HCT116 (cell line): ENCODE results near the gene BNIPL. TPM values are rescaled to one million over a fixed set of nuclear protein-coding genes. Genes with fewer than 3 reads are reported as not detected.

Experiments used
- ATAC-seq: fragments of 200-7000 bp; cut with Tn5 transposase; 2 replicates; pipeline ENCODE4 v1.9.1; 2020; ENCODE audit warnings: mild to moderate bottlenecking, moderate library complexity
- BruUV-seq: library from RNA; stranded (reverse); fragments of 400-500 nt; replicated peaks from 2 replicates; lab custom pipeline; 2021; lab: Mats Ljungman, UMichigan
- CTCF ChIA-PET: fragments of 300-600 bp; sonication (Branson Sonifier 250); formaldehyde crosslinking; loops from one replicate; lab custom pipeline; 2021; ENCODE audit warnings: antibody characterized with exemption; lab: Charles Lee
- POLR2A ChIA-PET: fragments of 300-600, 350-600 bp; sonication (Branson Sonifier 250); formaldehyde crosslinking; loops from one replicate; lab custom pipeline; 2021; ENCODE audit warnings: antibody characterized with exemption; lab: Charles Lee
- RAD21 ChIA-PET, 2 experiments: fragments of 300-600 bp; sonication (Branson Sonifier 250); formaldehyde crosslinking; loops; one replicate each; lab custom pipeline; 2023; ENCODE audit warnings: low total read pairs in 2 of 2; ENCODE audit not compliant: uncharacterized antibody in 2 of 2, unreplicated experiment in 2 of 2, low non-redundant PET in 1 of 2; lab: Charles Lee
- DNase-seq: peaks from one replicate; pipeline ENCODE4 v3.0.0-alpha.2; 2010; ENCODE audit warnings: low read depth, low spot score
- H2AFZ ChIP-seq: fragments of 200-600 bp; shearing (Covaris generic), sonication (generic); 2 replicates; pipeline ENCODE4 v1.6.1; 2017; ENCODE audit warnings: low read depth, mixed run types, mixed read lengths, antibody characterized with exemption, low read length; ENCODE audit not compliant: poor library complexity, severe bottlenecking
- H3K27ac ChIP-seq: 2 replicates; pipeline ENCODE4 v1.5.1; 2012; ENCODE audit warnings: low read depth, low read length
- H3K27me3 ChIP-seq: fragments of 200-600 bp; sonication (generic); 2 replicates; pipeline ENCODE4 v1.6.1; 2016; ENCODE audit warnings: mixed run types, low read length, mixed read lengths; ENCODE audit not compliant: insufficient read depth
- H3K36me3 ChIP-seq, 2 experiments: fragments of 200-500 bp in 1 of 2; fragments of 200-600 bp in 1 of 2; sonication (Bioruptor generic) in 1 of 2; sonication (generic) in 1 of 2; 2 replicates each; pipeline versions ENCODE4 v1.5.1 to v1.6.1; 2014 to 2016; ENCODE audit warnings: low read length in 2 of 2, inconsistent platforms in 1 of 2, mixed read lengths in 1 of 2, mixed run types in 1 of 2; ENCODE audit not compliant: insufficient read depth in 2 of 2, control insufficient read depth in 1 of 2
- H3K4me1 ChIP-seq, 2 experiments: fragments of 200-600 bp in 1 of 2; sonication (generic) in 1 of 2; 2 replicates each; pipeline versions ENCODE4 v1.5.1 to v1.6.1; 2012 to 2017; ENCODE audit warnings: low read length in 2 of 2, inconsistent platforms in 1 of 2, mild to moderate bottlenecking in 1 of 2, mixed read lengths in 1 of 2, mixed run types in 1 of 2, moderate library complexity in 1 of 2; ENCODE audit not compliant: insufficient read depth in 2 of 2, control insufficient read depth in 1 of 2
- H3K4me2 ChIP-seq: fragments of 200-600 bp; sonication (generic); 2 replicates; pipeline ENCODE4 v1.6.1; 2017; ENCODE audit warnings: mixed run types, low read length, mixed read lengths
- H3K4me3 ChIP-seq, 2 experiments: fragments of 200-600 bp in 1 of 2; sonication (generic) in 1 of 2; replicated peaks in 1 of 2; 2 replicates each; pipeline ENCODE4 v1.5.1; 2011 to 2016; ENCODE audit warnings: low read length in 2 of 2, control low read depth in 1 of 2, low read depth in 1 of 2, mild to moderate bottlenecking in 1 of 2, mixed read lengths in 1 of 2, mixed run types in 1 of 2
- H3K79me2 ChIP-seq: fragments of 200-600 bp; sonication (generic); 2 replicates; pipeline ENCODE4 v1.6.1; 2017; ENCODE audit warnings: mild to moderate bottlenecking, mixed run types, low read length, moderate library complexity, mixed read lengths; ENCODE audit not compliant: insufficient read depth
- H3K9ac ChIP-seq: fragments of 200-600 bp; sonication (generic); 2 replicates; pipeline ENCODE4 v1.6.1; 2016; ENCODE audit warnings: low read length, mixed read lengths
- H3K9me2 ChIP-seq: fragments of 200-600 bp; sonication (generic), shearing (Covaris generic); 2 replicates; pipeline ENCODE4 v1.6.1; 2017; ENCODE audit warnings: mixed run types, mild to moderate bottlenecking, moderate library complexity; ENCODE audit not compliant: insufficient read depth
- H3K9me3 ChIP-seq, 2 experiments: fragments of 200-500 bp in 1 of 2; fragments of 200-600 bp in 1 of 2; sonication (Bioruptor generic) in 1 of 2; sonication (generic) in 1 of 2; 2 replicates each; pipeline ENCODE4 v1.6.1; 2014 to 2017; ENCODE audit warnings: low read length in 2 of 2, mixed read lengths in 2 of 2, inconsistent platforms in 1 of 2, low read depth in 1 of 2, mild to moderate bottlenecking in 1 of 2, mixed run types in 1 of 2, moderate library complexity in 1 of 2; ENCODE audit not compliant: control insufficient read depth in 1 of 2, insufficient read depth in 1 of 2
- H4K20me1 ChIP-seq: fragments of 200-600 bp; sonication (generic), shearing (Covaris generic); 2 replicates; pipeline ENCODE4 v1.6.1; 2017; ENCODE audit warnings: mixed run types, mild to moderate bottlenecking, moderate library complexity; ENCODE audit not compliant: insufficient read depth
- CTCF ChIP-seq, 3 experiments: fragments of 200-600 bp in 1 of 3; sonication (generic) in 1 of 3; IDR thresholded peaks in 2 of 3; conservative IDR thresholded peaks in 1 of 3; 2 replicates each; pipeline ENCODE4 v1.5.1; 2012 to 2017; ENCODE audit warnings: low read depth in 2 of 3, low read length in 2 of 3, antibody characterized with exemption in 1 of 3, borderline replicate concordance in 1 of 3, control low read depth in 1 of 3, mild to moderate bottlenecking in 1 of 3, mixed read lengths in 1 of 3, mixed run types in 1 of 3, moderate library complexity in 1 of 3; ENCODE audit not compliant: insufficient read depth in 1 of 3
- ELF1 ChIP-seq: IDR thresholded peaks from 2 replicates; pipeline ENCODE4 v1.6.1; 2012; ENCODE audit warnings: low read depth, borderline replicate concordance
- JUND ChIP-seq: IDR thresholded peaks from 2 replicates; pipeline ENCODE4 v1.6.1; 2012
- REST ChIP-seq: IDR thresholded peaks from 2 replicates; pipeline ENCODE4 v1.6.1; 2012; ENCODE audit warnings: low read depth
- SP1 ChIP-seq: IDR thresholded peaks from 2 replicates; pipeline ENCODE4 v1.6.1; 2012; ENCODE audit warnings: low read depth
- YY1 ChIP-seq: IDR thresholded peaks from 2 replicates; pipeline ENCODE4 v1.6.1; 2011; ENCODE audit warnings: low read length, low read depth, moderate library complexity, mild to moderate bottlenecking; ENCODE audit not compliant: insufficient replicate concordance; ENCODE audit errors: extremely low read depth
- intact Hi-C: fragments of 100-400 bp; cut with micrococcal nuclease; formaldehyde crosslinking; loops from 2 replicates; pipeline ENCODE4 v1.10.0; 2022
- total RNA-seq: library from RNA; stranded (reverse); gene quantifications from one replicate; pipeline ENCODE4 v1.2.1, GENCODE V29; 2021; ENCODE audit not compliant: unreplicated experiment

The BNIPL gene
- total RNA-seq, 1 experiment from 2014 or later = 0.86 TPM

DNA sequence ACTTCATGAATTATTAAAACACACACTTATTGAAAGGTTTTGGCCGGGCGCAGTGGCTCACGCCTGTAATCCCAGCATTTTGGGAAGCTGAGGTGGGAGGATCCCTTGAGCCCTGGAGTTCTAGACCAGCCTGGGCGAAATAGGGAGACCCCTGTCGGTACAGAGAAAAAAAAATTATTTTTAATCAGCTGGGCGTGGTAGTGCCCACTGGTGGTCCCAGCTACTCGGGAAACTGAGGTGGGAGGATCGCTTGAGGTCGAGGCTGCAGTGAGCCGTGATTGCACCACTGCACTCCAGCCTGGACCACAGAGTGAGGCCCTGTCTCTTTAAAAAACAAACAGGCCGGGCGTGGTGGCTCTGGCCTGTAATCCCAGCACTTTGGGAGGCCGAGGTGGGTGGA lies 35.8 kb downstream of the BNIPL start:
- H2AFZ ChIP-seq = no peak overlapping the region
- ChIA-PET POLR2A (interaction anchor here (1.5 kb wide), 1 partner anchor 28 kb away, joined by 4 read pairs; no protein-coding TSS in a partner anchor), CTCF (interaction anchor here (1.6 to 2.2 kb wide), 3 partner anchors 11 to 180 kb away, joined by 4 to 17 read pairs (median 11); no protein-coding TSS in a partner anchor), RAD21 (no interaction called here)
- peak overlapping the region; percentile 98 for H3K27ac ChIP-seq
- no peaks in the 10 kb centered on the region for H3K9me2 ChIP-seq
- no peaks in the 10 kb centered on the region for H3K9me3 ChIP-seq
- intact Hi-C loops = no loop called here
- H3K27me3 ChIP-seq = no peaks in the 10 kb centered on the region
- BruUV-seq = no TSS peak
- H3K9ac ChIP-seq = no peak overlapping the region
- ATAC-seq = no peak
- no peaks in the 10 kb centered on the region; the same call in 1 of the 2 replicates for H3K79me2 ChIP-seq
- TF ChIP-seq CTCF (IDR thresholded peaks at IDR 0.05 in 2 of 3, conservative IDR thresholded peaks at IDR 0.05 in 1 of 3; ENCODE audit: borderline replicate concordance in 1 of 3, insufficient read depth in 1 of 3, low read depth in 2 of 3, low read length in 2 of 3) (peak; percentile 21 to 28 (median 27); a peak in 3 of 6 replicates), REST (no peak), JUND (no peak), ELF1 (no peak), SP1 (no peak), YY1 (no peak)
- no peak for DNase-seq
- H4K20me1 ChIP-seq = no peaks in the 10 kb centered on the region
- H3K4me2 ChIP-seq = peak overlapping the region; percentile 86
- peak overlapping the region in 1 of 2 experiments; percentile 78; a peak in 1 of 4 replicates for H3K4me3 ChIP-seq
- no peaks in the 10 kb centered on the region for H3K36me3 ChIP-seq
- H3K4me1 ChIP-seq = peaks cover 22 to 32% of the 10 kb centered on the region in 2 experiments
